Lower lobe of right lung (tissue), 2 donors: ENCODE data around the gene PTPRN2. TPM values are rescaled to one million over a fixed set of nuclear protein-coding genes. Genes with fewer than 3 reads are reported as not detected.

Source experiments
- ATAC-seq, 2 donors: fragments of 200-7000 bp; cut with Tn5 transposase; one replicate each; pipeline ENCODE4 v1.9.1; 2020 to 2022; ENCODE audit warnings: mild to moderate bottlenecking in 2 of 2, moderate library complexity in 2 of 2
- DNase-seq: peaks from one replicate; pipeline ENCODE4 v3.0.0-alpha.2; 2020
- H3K27ac ChIP-seq: fragments of 200-600 bp; one replicate; pipeline ENCODE4 v1.8.0; 2022
- H3K27me3 ChIP-seq: fragments of 200-600 bp; one replicate; pipeline ENCODE4 v1.8.0; 2022; ENCODE audit warnings: low read depth
- H3K36me3 ChIP-seq: fragments of 200-600 bp; one replicate; pipeline ENCODE4 v1.8.0; 2022; ENCODE audit warnings: mild to moderate bottlenecking
- H3K4me1 ChIP-seq: fragments of 200-600 bp; one replicate; pipeline ENCODE4 v1.8.0; 2022
- H3K4me3 ChIP-seq: fragments of 200-600 bp; one replicate; pipeline ENCODE4 v1.8.0; 2022; ENCODE audit warnings: mild to moderate bottlenecking
- H3K9me3 ChIP-seq: fragments of 200-600 bp; one replicate; pipeline ENCODE4 v1.8.0; 2022
- CTCF ChIP-seq: fragments of 200-600 bp; IDR thresholded peaks from one replicate; pipeline ENCODE4 v1.8.0; 2022; ENCODE audit warnings: antibody characterized with exemption, mild to moderate bottlenecking
- intact Hi-C: fragments of 100-400 bp; cut with DNase I; formaldehyde crosslinking; loops from one replicate; pipeline ENCODE4 v1.11.0; 2022
- total RNA-seq: library from RNA; stranded (reverse); fragmentation: NEBNext Ultra II Directional; extraction: Animal tissue kit (Norgen Biotek cat#: 25700); gene quantifications from one replicate; pipeline ENCODE4 v1.2.1, GENCODE V29; 2021
- donor health status: DM: no; HTN: yes; CAD: no; lungs with severe emphysema.

PTPRN2 gene
- total RNA-seq, 1 donor from 2014 or later = 6.8 TPM

DNA sequence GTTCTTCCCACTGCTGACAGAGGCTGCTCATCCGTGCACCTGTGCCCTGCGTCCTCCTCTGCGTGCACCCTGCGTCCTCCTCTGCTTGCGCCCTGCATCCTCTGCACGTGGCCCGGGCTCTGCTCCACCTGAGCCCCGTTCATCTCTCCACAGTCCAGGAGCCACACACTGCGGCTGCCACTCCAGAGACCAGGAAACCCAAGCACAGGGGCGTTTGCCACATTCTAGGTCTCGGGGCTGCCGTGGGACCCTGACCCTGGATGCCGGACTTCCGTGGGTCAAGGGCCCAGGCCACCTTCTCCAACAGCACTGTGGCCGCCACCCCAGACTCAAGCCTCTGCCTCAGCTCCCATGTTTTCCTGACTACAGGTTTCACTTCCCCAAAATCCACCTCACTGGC lies 460.4 kb downstream of the PTPRN2 start:
- intact Hi-C loops = no loop called here
- TF ChIP-seq CTCF = no peak
- H3K36me3 ChIP-seq = no peaks in the 10 kb centered on the region
- H3K4me3 ChIP-seq = no peak overlapping the region
- no peaks in the 10 kb centered on the region for H3K4me1 ChIP-seq
- no peak for ATAC-seq
- H3K27ac ChIP-seq = no peak overlapping the region
- no peak for DNase-seq
- no peaks in the 10 kb centered on the region for H3K27me3 ChIP-seq
- H3K9me3 ChIP-seq = no peaks in the 10 kb centered on the region

GRCh38 chr7:158126661-158127060 lies 461.0 kb downstream of the PTPRN2 start:
- Histone ChIP-seq H3K4me3 (no peak overlapping the region), H3K27ac (no peak overlapping the region), H3K27me3 (no peaks in the 10 kb centered on the region), H3K4me1 (no peaks in the 10 kb centered on the region), H3K9me3 (no peaks in the 10 kb centered on the region), H3K36me3 (no peaks in the 10 kb centered on the region)
- ATAC-seq = no peak
- no peak for DNase-seq
- no peak for TF ChIP-seq CTCF
- intact Hi-C loops = no loop called here

DNA sequence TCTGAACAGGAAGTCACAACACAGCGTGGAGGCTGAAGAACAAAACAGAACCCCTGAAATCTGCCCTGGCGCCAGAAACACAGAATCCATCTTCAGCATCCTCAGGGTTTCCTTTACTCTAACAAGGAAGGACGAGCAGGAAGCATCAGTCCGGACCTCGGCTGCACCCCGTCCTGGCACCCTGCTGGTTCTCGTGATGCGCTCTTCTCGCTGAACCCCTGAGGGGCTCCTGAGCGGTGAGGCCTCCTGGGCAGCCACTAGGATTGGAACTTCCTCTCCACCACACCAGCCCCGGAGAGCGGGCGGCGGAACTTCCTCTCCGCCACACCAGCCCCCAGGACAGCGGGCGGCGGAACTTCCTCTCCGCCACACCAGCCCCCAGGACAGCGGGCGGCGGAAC lies 461.9 kb downstream of the PTPRN2 start:
- no peak for TF ChIP-seq CTCF
- Histone ChIP-seq H3K9me3 (no peaks in the 10 kb centered on the region), H3K4me3 (no peak overlapping the region), H3K36me3 (no peaks in the 10 kb centered on the region), H3K4me1 (no peaks in the 10 kb centered on the region), H3K27me3 (no peaks in the 10 kb centered on the region), H3K27ac (no peak overlapping the region)
- DNase-seq (no peak), ATAC-seq (no peak)
- intact Hi-C loops = no loop called here

- DNase-seq = no peak
- intact Hi-C loops = no loop called here
- Histone ChIP-seq H3K9me3 (no peaks in the 10 kb centered on the region), H3K4me1 (no peaks in the 10 kb centered on the region), H3K36me3 (no peaks in the 10 kb centered on the region), H3K4me3 (no peak overlapping the region), H3K27ac (no peak overlapping the region), H3K27me3 (no peaks in the 10 kb centered on the region)
- ATAC-seq = no peak
- no peak for TF ChIP-seq CTCF
These were observed 462.5 kb downstream of the PTPRN2 start for GRCh38 chr7:158125091-158125490.

DNA sequence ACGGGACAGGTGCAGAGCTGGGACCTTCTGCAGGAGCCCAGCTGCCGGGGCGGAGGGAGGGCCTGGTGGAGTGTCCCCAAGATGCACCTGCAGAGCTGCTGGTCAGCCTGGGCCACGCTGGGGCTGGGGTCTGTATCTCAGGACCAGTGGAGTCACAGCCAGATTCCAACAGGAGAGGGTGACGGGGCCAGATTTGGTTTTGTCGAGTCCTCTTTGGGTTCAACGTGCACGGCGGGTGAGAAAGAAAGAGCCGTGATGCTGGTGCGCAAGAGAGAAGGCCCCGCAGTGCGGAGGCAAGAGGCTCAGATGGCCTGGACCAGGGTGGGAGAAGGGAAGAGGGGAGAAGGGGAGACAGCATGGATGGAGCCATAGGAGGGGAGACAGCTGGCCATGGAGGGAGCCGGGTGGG lies 462.9 kb downstream of the PTPRN2 start:
- peak in 1 of 2 donors; percentile 8 for ATAC-seq
- H3K4me1 ChIP-seq = no peaks in the 10 kb centered on the region
- no peaks in the 10 kb centered on the region for H3K36me3 ChIP-seq
- no peaks in the 10 kb centered on the region for H3K9me3 ChIP-seq
- no peak overlapping the region for H3K27ac ChIP-seq
- TF ChIP-seq CTCF = no peak
- H3K4me3 ChIP-seq = no peak overlapping the region
- H3K27me3 ChIP-seq = no peaks in the 10 kb centered on the region
- intact Hi-C loops = no loop called here
- no peak for DNase-seq

DNA sequence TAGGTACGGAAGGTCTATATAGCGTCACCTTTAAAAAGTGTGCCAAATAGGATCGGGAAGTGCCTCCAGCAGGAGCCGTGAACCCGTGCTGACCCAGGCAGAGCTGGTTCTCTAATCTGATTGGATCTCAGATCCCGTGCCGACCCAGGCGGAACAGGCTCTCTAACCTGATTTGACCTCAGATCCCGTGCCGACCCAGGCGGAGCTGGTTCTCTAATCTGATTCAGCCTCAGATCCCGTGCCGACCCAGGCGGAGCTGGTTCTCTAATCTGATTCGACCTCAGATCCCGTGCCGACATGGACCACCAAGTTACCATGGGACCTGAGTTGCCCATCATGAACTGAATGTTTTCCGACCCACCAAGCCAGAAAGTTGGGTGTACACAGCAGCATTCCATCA lies 463.9 kb downstream of the PTPRN2 start:
- Histone ChIP-seq H3K9me3 (peaks cover 2% of the 10 kb centered on the region), H3K4me1 (no peaks in the 10 kb centered on the region), H3K27ac (no peak overlapping the region), H3K36me3 (no peaks in the 10 kb centered on the region), H3K4me3 (no peak overlapping the region), H3K27me3 (no peaks in the 10 kb centered on the region)
- intact Hi-C loops = no loop called here
- no peak for ATAC-seq
- TF ChIP-seq CTCF = no peak
- DNase-seq = no peak
